K562 (cell line): Measurements from ENCODE around the gene TRAF1. TPM values are rescaled to one million over a fixed set of nuclear protein-coding genes. Genes with fewer than 3 reads are reported as not detected.

Source experiments
- ATAC-seq: fragments of 200-7000 bp; cut with Tn5 transposase; 3 replicates; pipeline ENCODE4 v1.9.1; 2020; ENCODE audit warnings: moderate library complexity
- BruUV-seq: library from RNA; stranded (reverse); fragments of 400-500 nt; replicated peaks from 2 replicates; lab custom pipeline; 2021; lab: Mats Ljungman, UMichigan
- CTCF ChIA-PET: fragments of 300-600 bp; formaldehyde crosslinking; extraction: SDS; loops from one replicate; lab custom pipeline; 2021; ENCODE audit warnings: low intra/inter-chr PET ratio; lab: Yijun Ruan, JAX
- POLR2A ChIA-PET: fragments of 300-600, 350-650 bp; sonication (Branson Sonifier 250); formaldehyde crosslinking; extraction: SDS; loops from one replicate; lab custom pipeline; 2021; ENCODE audit warnings: antibody characterized with exemption, inconsistent platforms; lab: Yijun Ruan, JAX
- DNase-seq, 4 experiments: peaks; one replicate each; pipeline versions ENCODE4 v3.0.0 to v3.0.0-alpha.2; 2011 to 2018; ENCODE audit warnings: low spot score in 3 of 4, mixed read lengths in 3 of 4; ENCODE audit errors: extremely low read depth in 1 of 4
- FAIRE-seq: peaks from 2 replicates; lab custom pipeline; 2011; peaks lifted over from hg19 to GRCh38; lab: Jason Lieb, UNC
- H2AFZ ChIP-seq: 2 replicates; pipeline ENCODE4 v1.6.0; 2011; ENCODE audit warnings: low read depth, low read length, control low read depth, inconsistent platforms
- H3K27ac ChIP-seq: fragments of 200-600 bp; 3 replicates; pipeline ENCODE4 v1.8.0; 2011; ENCODE audit warnings: low read depth, mild to moderate bottlenecking, control low read depth, inconsistent platforms, low read length, moderate library complexity, mixed read lengths; ENCODE audit errors: extremely low read depth
- H3K27me3 ChIP-seq, 2 experiments: fragments of 300-600 bp in 1 of 2; 2 replicates in 1 of 2; 3 replicates in 1 of 2; pipeline versions ENCODE4 v1.6.0 to v1.8.0; 2011; ENCODE audit warnings: inconsistent platforms in 2 of 2, low read length in 2 of 2, mild to moderate bottlenecking in 1 of 2, mixed read lengths in 1 of 2, moderate library complexity in 1 of 2; ENCODE audit not compliant: control insufficient read depth in 2 of 2, insufficient read depth in 2 of 2
- H3K36me3 ChIP-seq: fragments of 300-600 bp; 3 replicates; pipeline ENCODE4 v1.8.0; 2011; ENCODE audit warnings: mild to moderate bottlenecking, low read length, inconsistent platforms; ENCODE audit not compliant: control insufficient read depth, insufficient read depth
- H3K4me1 ChIP-seq, 2 experiments: fragments of 200-600 bp in 1 of 2; replicated peaks in 1 of 2; 2 replicates in 1 of 2; 3 replicates in 1 of 2; pipeline versions ENCODE4 v1.5.1 to v1.8.0; 2011; ENCODE audit warnings: inconsistent platforms in 2 of 2, low read length in 2 of 2, mild to moderate bottlenecking in 1 of 2, mixed read lengths in 1 of 2, moderate library complexity in 1 of 2; ENCODE audit not compliant: control insufficient read depth in 2 of 2, insufficient read depth in 2 of 2
- H3K4me2 ChIP-seq: 2 replicates; pipeline ENCODE4 v1.6.1; 2011; ENCODE audit warnings: low read length, control low read depth, inconsistent platforms, mixed read lengths; ENCODE audit not compliant: insufficient read depth
- H3K4me3 ChIP-seq: fragments of 200-600 bp; sonication (generic), shearing (Covaris generic); 2 replicates; pipeline ENCODE4 v1.5.1; 2016; ENCODE audit warnings: control low read depth, inconsistent platforms
- H3K79me2 ChIP-seq: fragments of 200-600 bp; 3 replicates; pipeline ENCODE4 v1.8.0; 2011; ENCODE audit warnings: low read length, inconsistent platforms; ENCODE audit not compliant: control insufficient read depth, insufficient read depth
- H3K9ac ChIP-seq, 2 experiments: 2 replicates each; pipeline versions ENCODE4 v1.6.0 to v1.6.1; 2011; ENCODE audit warnings: low read depth in 2 of 2, low read length in 2 of 2, control low read depth in 1 of 2, inconsistent platforms in 1 of 2, mild to moderate bottlenecking in 1 of 2, mixed read lengths in 1 of 2; ENCODE audit not compliant: insufficient read depth in 1 of 2
- H3K9me1 ChIP-seq: one replicate; pipeline ENCODE4 v1.6.0; 2011; ENCODE audit warnings: inconsistent platforms, mild to moderate bottlenecking, low read length, moderate library complexity; ENCODE audit not compliant: control insufficient read depth, insufficient read depth
- H3K9me3 ChIP-seq: replicated peaks from 2 replicates; pipeline ENCODE4 v1.5.1; 2011; ENCODE audit warnings: low read depth, low read length, inconsistent platforms; ENCODE audit not compliant: control insufficient read depth, insufficient read depth
- H4K20me1 ChIP-seq: replicated peaks from 2 replicates; pipeline ENCODE4 v1.6.1; 2011; ENCODE audit warnings: low read length, inconsistent platforms, mixed read lengths; ENCODE audit not compliant: control insufficient read depth, insufficient read depth
- BHLHE40 ChIP-seq: IDR thresholded peaks from 2 replicates; pipeline ENCODE4 v1.6.1; 2011; ENCODE audit warnings: low read length, improper control_type of control experiment
- CHD2 ChIP-seq: IDR thresholded peaks from 2 replicates; pipeline ENCODE4 v1.6.1; 2011; ENCODE audit warnings: low read depth, low read length
- ELF2 ChIP-seq: fragments of 250-450 bp; sonication (Bioruptor Pico); IDR thresholded peaks from 2 replicates; pipeline ENCODE4 v1.5.0; 2021; ENCODE audit warnings: mild to moderate bottlenecking
- EP400 ChIP-seq: fragments of 450-650 bp; IDR thresholded peaks from 2 replicates; pipeline ENCODE4 v1.6.1; 2017; ENCODE audit warnings: antibody characterized with exemption, mild to moderate bottlenecking, moderate library complexity
- MYBL2 ChIP-seq, 2 experiments: fragments of 450-650 bp in 1 of 2; sonication (generic) in 1 of 2; formaldehyde crosslinking in 1 of 2; IDR thresholded peaks; 2 replicates each; pipeline versions ENCODE4 v1.6.1 to v1.8.1; 2017 to 2022; ENCODE audit warnings: borderline replicate concordance in 1 of 2, inconsistent platforms in 1 of 2, low read depth in 1 of 2, mild to moderate bottlenecking in 1 of 2, missing genetic modification reagents in 1 of 2, moderate library complexity in 1 of 2
- POLR2G ChIP-seq: fragments of 200-400 bp; formaldehyde crosslinking; IDR thresholded peaks from 2 replicates; pipeline ENCODE4 v1.6.1; 2017; ENCODE audit warnings: low read depth, mild to moderate bottlenecking, antibody characterized with exemption, low read length, moderate library complexity
- RCOR1 ChIP-seq, 2 experiments: IDR thresholded peaks; 2 replicates each; pipeline ENCODE4 v1.6.1; 2012; ENCODE audit warnings: low read depth in 2 of 2, low read length in 2 of 2, borderline replicate concordance in 1 of 2, improper control_type of control experiment in 1 of 2
- STAT5A ChIP-seq: IDR thresholded peaks from 2 replicates; pipeline ENCODE4 v1.6.1; 2012; ENCODE audit warnings: low read length, inconsistent platforms, borderline replicate concordance
- TBL1XR1 ChIP-seq, 2 experiments: IDR thresholded peaks; 2 replicates each; pipeline ENCODE4 v1.6.1; 2012; ENCODE audit warnings: improper control_type of control experiment in 2 of 2, low read length in 2 of 2, mild to moderate bottlenecking in 1 of 2
- USF2 ChIP-seq: sonication (generic); formaldehyde crosslinking; IDR thresholded peaks from 2 replicates; pipeline ENCODE4 v1.5.0; 2020; ENCODE audit warnings: missing genetic modification reagents
- ZC3H11A ChIP-seq: IDR thresholded peaks from 2 replicates; pipeline ENCODE4 v1.6.1; 2012; ENCODE audit warnings: low read depth, low read length, improper control_type of control experiment
- ZFPM2 ChIP-seq: fragments of 250-450 bp; sonication (Bioruptor Pico); IDR thresholded peaks from 2 replicates; pipeline ENCODE4 v1.5.1; 2022; ENCODE audit warnings: mild to moderate bottlenecking
- ZMIZ1 ChIP-seq, 2 experiments: fragments of 150-350 bp in 1 of 2; IDR thresholded peaks; 2 replicates each; pipeline ENCODE4 v1.6.1; 2012 to 2016; ENCODE audit warnings: low read depth in 2 of 2, low read length in 2 of 2, mild to moderate bottlenecking in 1 of 2, moderate library complexity in 1 of 2
- ZNF280A ChIP-seq: fragments of 450-650 bp; IDR thresholded peaks from 2 replicates; pipeline ENCODE4 v1.6.1; 2018; ENCODE audit warnings: mild to moderate bottlenecking, low read depth; ENCODE audit not compliant: partially characterized antibody
- WGBS: fragments of 100-300 bp; shearing (Covaris generic); methylation state at CpG from one replicate; pipeline ENCODE4 v1.1.6; 2016; ENCODE audit warnings: low coverage, mixed read lengths; ENCODE audit not compliant: insufficient coverage; ENCODE audit errors: missing lambda C conversion rate; 5-methylcytosine and 5-hydroxymethylcytosine counted together
- in situ Hi-C: fragments of 300-500 bp; cut with MboI; formaldehyde crosslinking; loops from 4 replicates; pipeline ENCODE4 v1.15.0; 2018; ENCODE audit warnings: inconsistent platforms, mixed read lengths
- intact Hi-C: fragments of 100-400 bp; cut with micrococcal nuclease; formaldehyde crosslinking; loops from 2 replicates; pipeline ENCODE4 v1.14.2; 2022
- polyA plus RNA-seq, 8 experiments: library from polyadenylated mRNA; depleted of rRNA in 4 of 8; stranded (reverse) in 5 of 8; unstranded in 3 of 8; fragments of >200 nt; fragmentation: Nextera tagmentation in 2 of 8; fragmentation: Illumina TruSeq in 1 of 8; extraction: Ambion mirVana in 2 of 8; extraction: Trizol in 1 of 8; gene quantifications; 2 replicates each; pipeline versions ENCODE4 v1.2.1 to v1.2.3, GENCODE V29; 2011 to 2014; ENCODE audit warnings: inconsistent platforms in 1 of 8, missing spikeins in 1 of 8
- total RNA-seq, 7 experiments: library from RNA; depleted of rRNA in 6 of 7; stranded (reverse); fragments of >200 nt in 6 of 7; fragmentation: Illumina TruSeq in 2 of 7; extraction: Trizol in 2 of 7; gene quantifications; 2 replicates each; pipeline versions ENCODE4 v1.2.1 to v1.2.3, GENCODE V29; 2011 to 2021; ENCODE audit warnings: low replicate concordance in 1 of 7

Gene TRAF1
- total and polyA plus RNA-seq, 9 of the 15 experiments (the other 6 are each of a cell fraction or from before 2014, with no cell fraction given), result 0.01 to 1.1 (median 0.04) TPM; not detected in 2

GRCh38 chr9:120878188-120879130 is 48.1 kb downstream of the TRAF1 start:
- no peaks in the 10 kb centered on the region for H4K20me1 ChIP-seq
- peaks cover 54 to 56% of the 10 kb centered on the region in 2 experiments for H3K4me1 ChIP-seq
- H3K27ac ChIP-seq, result peak overlapping the region; percentile 94
- peaks cover 49% of the 10 kb centered on the region for H3K79me2 ChIP-seq
- peak; percentile 75 for FAIRE-seq
- no peaks in the 10 kb centered on the region for H3K9me1 ChIP-seq
- WGBS, result 25% methylated on average over 8 of the region's 8 CpGs
- H3K27me3 ChIP-seq, result no peaks in the 10 kb centered on the region; a peak in 1 of 5 replicates
- intact Hi-C loops (loop anchor here (1.0 to 10.0 kb wide), 2 partner anchors 19 to 196 kb away; partner anchors contain the start of gene CNTRL), in situ Hi-C loops (no loop called here)
- DNase-seq, result peak; percentile 88 to 91 (median 88)
- H2AFZ ChIP-seq, result peak overlapping the region; percentile 77
- CTCF ChIA-PET, result interaction anchor here (0.7 kb wide), 1 partner anchor 18 kb away, joined by 4 read pairs; no protein-coding TSS in a partner anchor
- BruUV-seq, result no TSS peak
- peak overlapping the region; percentile 98 for H3K4me2 ChIP-seq
- POLR2A ChIA-PET, result interaction anchor here (0.5 to 15.5 kb wide), 10 partner anchors 9 to 68 kb away, joined by 3 to 464 read pairs (median 5); no protein-coding TSS in a partner anchor
- peak; percentile 42 for ATAC-seq
- H3K36me3 ChIP-seq, result peaks cover 34% of the 10 kb centered on the region
- no peaks in the 10 kb centered on the region for H3K9me3 ChIP-seq
- H3K4me3 ChIP-seq, result peak overlapping the region; percentile 56
- peak overlapping the region; percentile 83 to 89 for H3K9ac ChIP-seq
- peak in 1 of 2 experiments; percentile 53; a peak in 1 of 4 replicates for TF ChIP-seq TBL1XR1 (IDR thresholded peaks at IDR 0.05; ENCODE audit: low read length in 2 of 2)
- TF ChIP-seq MYBL2 (IDR thresholded peaks at IDR 0.05; ENCODE audit: low read depth), result no peak
- no peak for TF ChIP-seq MYBL2 (CRISPR knock-in tag; IDR thresholded peaks at IDR 0.05; ENCODE audit: borderline replicate concordance)
- 0 out of 2 replicates have a peak, but pooled peaks have one; percentile 63 for TF ChIP-seq ZC3H11A
- TF ChIP-seq ELF2, result no peak
- no peak for TF ChIP-seq ZNF280A
- no peak for TF ChIP-seq ZFPM2
- no peak for TF ChIP-seq POLR2G
- no peak for TF ChIP-seq EP400
- TF ChIP-seq STAT5A, result no peak
- TF ChIP-seq BHLHE40, result no peak
- peak in 1 of 2 experiments; percentile 28; a peak in 1 of 4 replicates for TF ChIP-seq ZMIZ1 (IDR thresholded peaks at IDR 0.05; ENCODE audit: low read depth in 2 of 2, low read length in 2 of 2)
- peak; percentile 6 to 63; a peak in 3 of 4 replicates for TF ChIP-seq RCOR1 (IDR thresholded peaks at IDR 0.05; ENCODE audit: borderline replicate concordance in 1 of 2, low read depth in 2 of 2, low read length in 2 of 2)
- peak; percentile 22; the same call in 1 of the 2 replicates for TF ChIP-seq CHD2
- TF ChIP-seq USF2 (CRISPR knock-in tag), result no peak
